ENCODE measurements around the gene SLC25A17.
"Not testable (repeated sequence)": the region's sequence is repeated elsewhere in the genome, so short reads cannot be mapped to it uniquely, and the experiment has no call there.

The SLC25A17 gene

GRCh38 chr22:40789131-40789530, 30.0 kb downstream of the SLC25A17 start:
- DNase-seq (ENCODE audit: low read depth) = no peak
- no peak for TF ChIP-seq CTCF (IDR thresholded peaks at IDR 0.05; ENCODE audit: control insufficient read depth, insufficient read depth, low read depth, low read length, missing control alignments)

GRCh38 chr22:40782521-40782920, 36.6 kb downstream of the SLC25A17 start:
- DNase-seq (ENCODE audit: low read depth) = no peak
- TF ChIP-seq CTCF (IDR thresholded peaks at IDR 0.05; ENCODE audit: control insufficient read depth, insufficient read depth, low read depth, low read length, missing control alignments) = no peak
- no peak overlapping the region for H3K4me3 ChIP-seq (ENCODE audit: control insufficient read depth, low read depth, low read length)

More at GRCh38 chr22:40789131-40789530, 30.0 kb downstream of the SLC25A17 start:
- H3K4me3 ChIP-seq (ENCODE audit: control insufficient read depth, low read depth, low read length) = no peak overlapping the region

- not testable (repeated sequence) for H3K4me3 ChIP-seq (ENCODE audit: control insufficient read depth, low read depth, low read length); DNase-seq (ENCODE audit: low read depth)
These were observed 37.4 kb downstream of the SLC25A17 start for GRCh38 chr22:40781749-40782148.

DNA sequence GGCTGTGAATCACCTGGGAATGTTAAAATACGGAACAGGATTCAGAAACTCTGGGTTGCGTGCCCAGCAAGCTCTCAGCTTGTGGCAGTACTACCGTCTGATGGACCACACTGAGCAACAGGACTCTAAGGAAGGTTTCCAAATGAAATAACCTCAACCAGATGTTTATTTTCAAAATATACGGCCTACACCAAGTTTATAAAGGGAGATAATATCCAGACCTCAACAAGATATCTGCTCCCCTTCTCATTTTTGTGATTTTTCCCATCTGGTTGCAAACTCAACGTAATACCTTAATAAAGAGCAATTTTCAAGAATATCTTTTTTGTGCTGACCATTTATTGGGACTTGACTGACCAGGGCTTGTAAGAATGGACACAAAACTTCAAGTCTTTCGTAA, 49.4 kb downstream of the SLC25A17 start:
- DNase-seq (ENCODE audit: low read depth) = no peak
- no peak overlapping the region for H3K4me3 ChIP-seq (ENCODE audit: control insufficient read depth, low read depth, low read length)
- TF ChIP-seq CTCF (IDR thresholded peaks at IDR 0.05; ENCODE audit: control insufficient read depth, insufficient read depth, low read depth, low read length, missing control alignments) = no peak

DNA sequence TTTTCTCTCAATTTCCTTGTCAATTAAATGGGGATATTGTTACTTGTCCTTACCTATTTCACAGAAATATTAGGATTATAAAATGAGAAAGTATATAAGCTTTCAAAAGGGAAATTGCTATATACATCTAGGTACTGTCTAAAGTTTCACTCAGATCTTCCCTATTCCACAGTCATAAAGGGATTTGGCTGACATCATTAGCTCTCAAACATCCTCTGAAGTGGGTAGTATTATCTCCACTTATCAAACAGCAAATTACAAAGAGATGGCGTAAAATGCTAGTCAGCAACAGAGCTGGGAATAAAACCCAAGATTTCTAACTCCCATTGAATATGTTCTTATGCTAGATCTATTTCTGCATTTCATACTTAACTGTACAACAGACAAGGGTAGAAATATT, 50.9 kb downstream of the SLC25A17 start:
- no peak for DNase-seq (ENCODE audit: low read depth)
- TF ChIP-seq CTCF (IDR thresholded peaks at IDR 0.05; ENCODE audit: control insufficient read depth, insufficient read depth, low read depth, low read length, missing control alignments) = no peak
- H3K4me3 ChIP-seq (ENCODE audit: control insufficient read depth, low read depth, low read length) = no peak overlapping the region

DNA sequence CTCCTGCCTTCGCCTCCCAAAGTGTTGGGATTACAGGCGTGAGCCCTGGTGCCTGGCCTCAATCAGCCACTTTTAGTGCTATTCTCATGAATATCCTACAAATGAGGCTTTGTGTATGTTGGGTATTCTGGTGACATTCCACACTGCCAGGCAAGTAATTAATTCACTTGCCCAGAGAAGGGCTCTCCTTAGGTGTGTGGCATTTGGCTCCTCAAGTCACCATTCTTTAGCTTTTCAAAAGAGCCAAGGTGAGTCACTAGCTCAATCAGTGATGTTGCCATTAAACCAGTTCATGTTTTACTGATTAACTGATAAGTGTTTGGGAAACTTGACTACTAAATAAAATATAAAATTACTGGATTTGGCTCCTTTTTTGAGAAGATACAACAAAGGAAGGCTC, 52.2 kb downstream of the SLC25A17 start:
- H3K4me3 ChIP-seq (ENCODE audit: control insufficient read depth, low read depth, low read length) = no peak overlapping the region
- no peak for TF ChIP-seq CTCF (IDR thresholded peaks at IDR 0.05; ENCODE audit: control insufficient read depth, insufficient read depth, low read depth, low read length, missing control alignments)
- no peak for DNase-seq (ENCODE audit: low read depth)

DNA sequence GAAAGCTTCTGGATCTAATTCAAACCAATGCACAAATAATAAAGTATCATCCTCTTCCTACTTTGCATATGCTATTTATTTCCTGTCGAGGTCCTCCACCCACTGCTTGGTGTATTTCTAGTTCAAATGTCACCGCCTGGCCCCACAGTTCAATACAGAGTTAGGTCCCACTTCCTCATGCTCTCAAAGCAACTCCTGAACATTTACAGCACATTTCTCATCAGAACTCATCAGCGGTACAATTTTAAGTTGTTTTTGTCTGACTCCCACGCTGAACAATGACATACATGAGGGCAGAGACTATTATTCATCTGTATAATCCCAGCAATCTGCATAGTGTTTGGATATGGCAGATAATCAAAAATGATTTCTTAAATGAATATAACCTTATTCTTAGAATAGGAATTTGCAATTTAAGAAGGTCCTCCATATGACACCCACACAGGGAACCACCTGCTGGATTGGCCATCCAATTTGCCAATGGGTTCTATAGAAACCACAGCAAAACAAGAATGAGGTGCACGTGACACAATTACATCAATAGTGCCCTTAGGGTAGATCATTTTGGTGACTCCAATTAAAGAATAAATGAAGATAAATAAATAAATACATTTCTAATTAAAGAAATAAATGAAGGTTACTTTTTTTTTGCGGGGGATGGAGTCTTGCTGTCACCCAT, 54.2 kb downstream of the SLC25A17 start:
- TF ChIP-seq CTCF (IDR thresholded peaks at IDR 0.05; ENCODE audit: control insufficient read depth, insufficient read depth, low read depth, low read length, missing control alignments) = no peak
- no peak overlapping the region for H3K4me3 ChIP-seq (ENCODE audit: control insufficient read depth, low read depth, low read length)
- DNase-seq (ENCODE audit: low read depth) = no peak
